Measurements from ENCODE around the gene BORA.
"Not testable (repeated sequence)": the region's sequence is repeated elsewhere in the genome, so short reads cannot be mapped to it uniquely, and the experiment has no call there.

The BORA gene

GRCh38 chr13:72727417-72728289, at the start of gene BORA, which contains the start of gene MZT1:
BORA (plus strand) TSS chr13:72727923; CDS start chr13:72728941, 1,018 bp downstream.
MZT1 (minus strand) TSS chr13:72727629; CDS start chr13:72727602, 27 bp downstream.
- peak; percentile 99 for ATAC-seq
- H3K4me1 Mint-ChIP-seq = peaks cover 48% of the 10 kb centered on the region
- peaks cover 14% of the 10 kb centered on the region for H3K36me3 Mint-ChIP-seq
- no peaks in the 10 kb centered on the region for H3K9me3 Mint-ChIP-seq
- H3K27me3 Mint-ChIP-seq = no peaks in the 10 kb centered on the region
- peak within 1 kb of the TSS; percentile 95 for H3K4me3 Mint-ChIP-seq
- peak within 1 kb of the TSS; percentile 79 for H3K27ac Mint-ChIP-seq

DNA sequence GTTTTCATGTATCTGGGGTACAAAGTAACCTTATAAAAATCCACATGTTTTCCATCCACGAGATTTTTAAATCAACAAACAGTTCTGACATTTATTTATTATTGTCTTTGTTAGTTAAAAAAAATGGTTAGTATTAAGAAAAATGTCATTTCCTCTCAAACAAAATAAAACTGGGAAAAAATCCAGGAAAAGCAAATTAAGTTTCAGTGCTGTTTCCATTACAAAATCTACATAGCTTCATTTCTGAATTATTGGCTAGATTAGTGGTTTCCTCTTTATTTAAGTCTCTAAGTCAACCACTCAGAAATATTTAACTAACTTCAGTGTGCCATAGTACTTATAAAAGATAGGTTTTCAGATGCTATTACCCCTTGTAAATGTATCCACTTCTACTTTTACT, 49.4 kb upstream of the BORA start:
- no peak overlapping the region for H3K27ac Mint-ChIP-seq
- H3K9me3 Mint-ChIP-seq = no peaks in the 10 kb centered on the region
- no peaks in the 10 kb centered on the region for H3K36me3 Mint-ChIP-seq
- ATAC-seq = no peak
- no peak overlapping the region for H3K4me3 Mint-ChIP-seq
- H3K4me1 Mint-ChIP-seq = no peaks in the 10 kb centered on the region
- H3K27me3 Mint-ChIP-seq = no peaks in the 10 kb centered on the region

DNA sequence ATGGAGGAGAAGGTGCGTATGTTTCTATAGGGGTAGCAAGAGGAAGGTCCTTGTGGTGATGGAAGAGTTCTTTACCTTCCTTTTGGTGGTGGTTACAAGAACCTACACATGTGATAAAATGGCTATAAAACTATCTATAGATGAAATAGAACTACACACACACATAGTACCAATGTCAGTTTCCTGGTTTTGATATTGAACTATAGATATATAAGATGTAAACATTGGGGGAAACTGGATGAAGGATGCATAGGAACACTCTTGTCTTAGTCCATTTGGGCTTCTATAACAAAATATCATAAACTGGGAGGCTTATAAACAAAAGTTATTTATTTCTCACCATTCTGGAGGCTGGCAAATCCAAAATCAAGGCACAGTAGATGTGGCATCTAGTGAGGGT, 47.4 kb upstream of the BORA start:
- Mint-ChIP-seq H3K36me3 (no peaks in the 10 kb centered on the region), H3K27me3 (no peaks in the 10 kb centered on the region), H3K9me3 (no peaks in the 10 kb centered on the region), H3K4me1 (no peaks in the 10 kb centered on the region), H3K4me3 (no peak overlapping the region), H3K27ac (no peak overlapping the region)
- no peak for ATAC-seq

DNA sequence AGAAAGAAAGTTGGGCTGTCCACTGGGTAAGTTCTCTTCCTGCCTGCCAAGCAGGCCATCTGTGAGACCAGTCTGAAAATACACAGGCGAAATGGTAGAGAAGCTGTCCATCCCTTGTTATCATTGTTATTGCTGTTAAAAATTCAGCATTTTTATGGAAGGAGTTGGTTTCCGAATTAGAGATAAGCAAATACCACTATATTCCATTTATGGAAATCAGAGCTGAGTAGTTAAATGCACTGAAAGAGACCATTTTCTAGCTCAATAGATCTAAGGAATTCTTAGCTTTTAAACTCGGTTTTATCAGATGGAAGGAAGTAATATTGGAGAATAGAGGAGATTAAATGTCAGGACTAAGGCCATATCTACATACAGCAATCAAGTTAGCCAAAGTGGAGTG, 41.0 kb upstream of the BORA start:
- Mint-ChIP-seq H3K9me3 (no peaks in the 10 kb centered on the region), H3K4me3 (no peak overlapping the region), H3K36me3 (no peaks in the 10 kb centered on the region), H3K27me3 (no peaks in the 10 kb centered on the region), H3K27ac (no peak overlapping the region), H3K4me1 (no peaks in the 10 kb centered on the region)
- ATAC-seq = no peak

- H3K4me3 Mint-ChIP-seq = no peak overlapping the region
- H3K36me3 Mint-ChIP-seq = no peaks in the 10 kb centered on the region
- H3K4me1 Mint-ChIP-seq = no peaks in the 10 kb centered on the region
- no peaks in the 10 kb centered on the region for H3K27me3 Mint-ChIP-seq
- no peaks in the 10 kb centered on the region for H3K9me3 Mint-ChIP-seq
- no peak for ATAC-seq
- no peak overlapping the region for H3K27ac Mint-ChIP-seq
Observed at GRCh38 chr13:72689181-72689696, 38.5 kb upstream of the BORA start.

GRCh38 chr13:72692884-72693514, 34.7 kb upstream of the BORA start:
- H3K27me3 Mint-ChIP-seq = no peaks in the 10 kb centered on the region
- H3K4me1 Mint-ChIP-seq = no peaks in the 10 kb centered on the region

DNA sequence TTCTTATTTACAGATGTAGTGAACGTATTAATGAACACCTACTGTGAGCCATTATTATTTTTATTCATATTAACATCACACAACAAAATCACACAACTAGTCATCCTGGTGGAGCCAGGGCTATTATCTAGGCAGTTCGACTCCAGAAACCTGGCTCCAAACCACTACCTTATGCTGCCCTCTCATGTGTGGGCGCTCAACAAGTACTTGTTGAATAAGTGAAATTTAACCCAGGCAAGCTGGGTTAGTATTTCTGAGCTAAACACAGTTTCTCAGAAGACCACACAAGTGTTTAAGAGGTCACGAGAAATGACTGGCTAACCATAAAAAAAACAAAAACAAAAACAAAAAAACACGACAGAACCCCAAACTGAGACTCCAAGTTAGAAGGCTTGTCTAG, 33.9 kb upstream of the BORA start:
- no peak overlapping the region for H3K27ac Mint-ChIP-seq
- no peaks in the 10 kb centered on the region for H3K36me3 Mint-ChIP-seq
- ATAC-seq = no peak
- no peaks in the 10 kb centered on the region for H3K27me3 Mint-ChIP-seq
- H3K9me3 Mint-ChIP-seq = no peaks in the 10 kb centered on the region
- no peak overlapping the region for H3K4me3 Mint-ChIP-seq
- H3K4me1 Mint-ChIP-seq = no peaks in the 10 kb centered on the region

More at GRCh38 chr13:72692884-72693514, 34.7 kb upstream of the BORA start:
- Mint-ChIP-seq H3K9me3 (no peaks in the 10 kb centered on the region), H3K27ac (no peak overlapping the region), H3K36me3 (no peaks in the 10 kb centered on the region), H3K4me3 (no peak overlapping the region)
- ATAC-seq = no peak

DNA sequence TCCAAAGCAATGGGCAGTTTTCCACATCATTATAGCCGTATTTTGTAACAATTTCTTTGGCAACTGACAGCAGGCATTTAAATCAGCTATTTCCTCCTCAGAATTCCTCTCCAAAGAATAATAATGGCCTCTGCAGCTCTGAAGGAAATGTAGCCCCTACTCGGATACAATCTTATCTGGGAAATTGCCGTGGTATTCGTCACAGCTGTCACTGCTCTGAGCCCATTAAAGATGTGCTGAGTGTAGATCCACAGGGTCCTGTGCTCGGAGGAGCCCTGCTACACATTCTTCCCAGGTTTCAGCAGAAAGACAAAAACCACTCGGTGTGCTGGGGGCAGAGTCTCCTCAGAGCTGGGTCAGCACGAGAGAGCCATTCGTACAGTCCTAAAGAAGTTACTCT, 33.4 kb upstream of the BORA start:
- Mint-ChIP-seq H3K4me1 (no peaks in the 10 kb centered on the region), H3K36me3 (no peaks in the 10 kb centered on the region), H3K27me3 (no peaks in the 10 kb centered on the region), H3K9me3 (no peaks in the 10 kb centered on the region), H3K4me3 (no peak overlapping the region), H3K27ac (no peak overlapping the region)
- no peak for ATAC-seq

GRCh38 chr13:72696579-72696978, 31.1 kb upstream of the BORA start:
- Mint-ChIP-seq H3K36me3 (no peaks in the 10 kb centered on the region), H3K4me1 (no peaks in the 10 kb centered on the region), H3K27ac (no peak overlapping the region), H3K9me3 (no peaks in the 10 kb centered on the region), H3K4me3 (no peak overlapping the region), H3K27me3 (no peaks in the 10 kb centered on the region)
- ATAC-seq = no peak

DNA sequence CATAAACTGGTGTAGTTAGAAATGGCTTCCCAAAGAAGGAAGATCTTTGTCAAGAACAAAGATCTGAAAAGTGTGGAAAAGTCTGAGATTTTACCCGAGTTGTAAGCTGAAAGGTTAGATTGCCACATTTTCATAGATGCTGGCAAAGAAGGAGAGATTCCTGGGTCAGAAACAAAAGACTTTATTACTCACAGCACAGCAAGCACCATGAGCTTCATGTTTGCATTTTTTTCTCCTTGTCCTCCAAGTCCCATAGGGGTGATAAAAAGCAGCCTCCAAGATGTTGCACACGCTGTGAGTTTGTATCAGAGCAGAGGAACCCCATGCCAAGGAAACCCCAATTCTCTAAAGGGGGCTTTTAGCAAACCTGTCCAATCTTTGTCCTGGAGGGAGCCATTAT, 29.6 kb upstream of the BORA start:
- Mint-ChIP-seq H3K4me3 (no peak overlapping the region), H3K36me3 (no peaks in the 10 kb centered on the region), H3K4me1 (no peaks in the 10 kb centered on the region), H3K27me3 (no peaks in the 10 kb centered on the region), H3K9me3 (no peaks in the 10 kb centered on the region), H3K27ac (no peak overlapping the region)
- ATAC-seq = no peak

- Mint-ChIP-seq H3K27me3 (no peaks in the 10 kb centered on the region), H3K4me3 (no peak overlapping the region), H3K36me3 (peaks cover 3% of the 10 kb centered on the region), H3K9me3 (peaks cover 2% of the 10 kb centered on the region), H3K27ac (no peak overlapping the region), H3K4me1 (no peaks in the 10 kb centered on the region)
- ATAC-seq = no peak
Observed at GRCh38 chr13:72700509-72700908, 27.2 kb upstream of the BORA start.

DNA sequence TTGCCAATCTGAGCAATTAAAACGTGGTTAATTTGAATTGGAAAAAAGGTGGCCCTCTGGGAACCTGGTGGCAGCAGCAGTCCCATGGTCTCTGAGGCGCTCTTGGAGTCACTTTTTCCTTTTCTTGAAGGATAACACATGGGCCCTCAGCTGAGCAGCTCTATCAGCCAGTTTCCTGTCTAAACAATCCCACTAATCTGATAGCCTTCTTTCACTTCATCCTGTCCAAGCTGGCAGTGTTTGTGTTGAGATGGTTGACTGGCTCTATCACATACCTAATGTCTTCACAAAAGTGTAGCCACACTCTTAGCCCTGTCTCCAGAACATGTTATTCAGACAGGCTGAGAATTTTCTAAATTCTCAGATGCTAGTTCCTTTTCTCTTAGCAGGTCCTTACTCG, 10.9 kb upstream of the BORA start:
- H3K27me3 Mint-ChIP-seq = no peaks in the 10 kb centered on the region
- no peak for ATAC-seq

DNA sequence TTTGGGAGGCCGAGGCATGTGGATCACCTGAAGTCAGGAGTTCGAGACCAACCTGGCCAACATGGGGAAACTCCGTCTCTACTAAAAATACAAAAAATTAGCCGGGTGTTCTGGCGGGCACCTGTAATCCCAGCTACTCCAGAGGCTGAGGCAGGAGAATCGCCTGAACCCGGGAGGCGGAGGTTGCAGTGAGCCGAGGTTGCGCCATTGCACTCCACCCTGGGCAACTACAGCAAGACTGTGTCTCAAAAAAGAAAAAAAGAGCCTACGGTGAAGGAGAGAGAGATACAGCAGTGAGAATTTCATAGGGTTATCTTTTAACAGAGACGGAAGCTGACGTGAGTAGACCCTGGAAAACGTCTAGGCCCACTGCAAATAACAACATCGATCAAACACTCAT, 1.5 kb upstream of the BORA start:
- not testable (repeated sequence) for H3K27me3 Mint-ChIP-seq, ATAC-seq, H3K9me3 Mint-ChIP-seq
- peaks cover 54% of the 10 kb centered on the region for H3K4me1 Mint-ChIP-seq
- H3K36me3 Mint-ChIP-seq = peaks cover 28% of the 10 kb centered on the region
- H3K27ac Mint-ChIP-seq = peak overlapping the region; percentile 79
- H3K4me3 Mint-ChIP-seq = peak overlapping the region; percentile 95

More for the DNA sequence above, 10.9 kb upstream of the BORA start:
- Mint-ChIP-seq H3K36me3 (peaks cover 85% of the 10 kb centered on the region), H3K4me1 (peaks cover 11% of the 10 kb centered on the region), H3K27ac (no peak overlapping the region), H3K9me3 (peaks cover 6% of the 10 kb centered on the region), H3K4me3 (no peak overlapping the region)

GRCh38 chr13:72726726-72727416, 852 bp upstream of the BORA start:
- no peaks in the 10 kb centered on the region for H3K27me3 Mint-ChIP-seq
- peaks cover 48% of the 10 kb centered on the region for H3K4me1 Mint-ChIP-seq
- H3K4me3 Mint-ChIP-seq = peak overlapping the region; percentile 95
- no peaks in the 10 kb centered on the region for H3K9me3 Mint-ChIP-seq
- H3K27ac Mint-ChIP-seq = peak overlapping the region; percentile 79
- peak; percentile 37 for ATAC-seq
- H3K36me3 Mint-ChIP-seq = peaks cover 22% of the 10 kb centered on the region

- ATAC-seq = no peak
- Mint-ChIP-seq H3K9me3 (no peaks in the 10 kb centered on the region), H3K36me3 (peaks cover 12% of the 10 kb centered on the region), H3K4me1 (peaks cover 42% of the 10 kb centered on the region), H3K27ac (peak overlapping the region; percentile 79), H3K4me3 (peak overlapping the region; percentile 95), H3K27me3 (no peaks in the 10 kb centered on the region)
Observed at GRCh38 chr13:72728290-72728605, 525 bp downstream of the BORA start.
